Measurements from ENCODE around the gene TNNI3. TPM values are rescaled to one million over a fixed set of nuclear protein-coding genes. Genes with fewer than 3 reads are reported as not detected.
A peak's percentile ranks its signal among the peaks of the same experiment; 100 is the strongest.

TNNI3 gene
- total RNA-seq, 1 donor from 2014 or later = not detected

- DNase-seq (ENCODE audit: low spot score) = no peak
- Mint-ChIP-seq H3K27ac (ENCODE audit: unreplicated experiment) (no peak overlapping the region), H3K9me3 (ENCODE audit: low read depth) (no peaks in the 10 kb centered on the region), H3K36me3 (ENCODE audit: low read depth) (no peaks in the 10 kb centered on the region), H3K4me1 (ENCODE audit: low read depth) (peaks cover 23% of the 10 kb centered on the region), H3K4me3 (ENCODE audit: unreplicated experiment) (no peak overlapping the region), H3K27me3 (ENCODE audit: low read depth) (peaks cover 27% of the 10 kb centered on the region)
- no peak for TF ChIP-seq CTCF (IDR thresholded peaks at IDR 0.05)
Measured at GRCh38 chr19:55175117-55175867, 17.8 kb upstream of the TNNI3 start.

GRCh38 chr19:55174425-55175116, 17.0 kb upstream of the TNNI3 start:
- H3K4me3 Mint-ChIP-seq (ENCODE audit: unreplicated experiment) = no peak overlapping the region
- DNase-seq (ENCODE audit: low spot score) = no peak
- peaks cover 18% of the 10 kb centered on the region for H3K4me1 Mint-ChIP-seq (ENCODE audit: low read depth)
- no peaks in the 10 kb centered on the region for H3K36me3 Mint-ChIP-seq (ENCODE audit: low read depth)
- no peak overlapping the region for H3K27ac Mint-ChIP-seq (ENCODE audit: unreplicated experiment)
- no peaks in the 10 kb centered on the region for H3K9me3 Mint-ChIP-seq (ENCODE audit: low read depth)
- H3K27me3 Mint-ChIP-seq (ENCODE audit: low read depth) = peaks cover 30% of the 10 kb centered on the region
- no peak for TF ChIP-seq CTCF (IDR thresholded peaks at IDR 0.05)

- Mint-ChIP-seq H3K4me3 (ENCODE audit: unreplicated experiment) (peak overlapping the region; percentile 70), H3K36me3 (ENCODE audit: low read depth) (no peaks in the 10 kb centered on the region), H3K9me3 (ENCODE audit: low read depth) (no peaks in the 10 kb centered on the region), H3K27ac (ENCODE audit: unreplicated experiment) (no peak overlapping the region), H3K27me3 (ENCODE audit: low read depth) (peaks cover 35% of the 10 kb centered on the region), H3K4me1 (ENCODE audit: low read depth) (peaks cover 13% of the 10 kb centered on the region)
- DNase-seq (ENCODE audit: low spot score) = no peak
- TF ChIP-seq CTCF (IDR thresholded peaks at IDR 0.05) = peak; percentile 48
Measured at GRCh38 chr19:55173714-55174409, 16.3 kb upstream of the TNNI3 start.

GRCh38 chr19:55173186-55173713, 15.7 kb upstream of the TNNI3 start:
- DNase-seq (ENCODE audit: low spot score) = no peak
- peak overlapping the region; percentile 13 for H3K27ac Mint-ChIP-seq (ENCODE audit: unreplicated experiment)

More at GRCh38 chr19:55173186-55173713, 15.7 kb upstream of the TNNI3 start:
- no peaks in the 10 kb centered on the region for H3K9me3 Mint-ChIP-seq (ENCODE audit: low read depth)
- peaks cover 35% of the 10 kb centered on the region for H3K27me3 Mint-ChIP-seq (ENCODE audit: low read depth)
- no peak for TF ChIP-seq CTCF (IDR thresholded peaks at IDR 0.05)
- H3K4me1 Mint-ChIP-seq (ENCODE audit: low read depth) = peaks cover 12% of the 10 kb centered on the region
- H3K4me3 Mint-ChIP-seq (ENCODE audit: unreplicated experiment) = peak overlapping the region; percentile 70
- H3K36me3 Mint-ChIP-seq (ENCODE audit: low read depth) = no peaks in the 10 kb centered on the region

All from chondrocyte (in vitro differentiated cells).